GM19238 (cell line): ENCODE data around the gene HSPB1.
A peak's percentile ranks its signal among the peaks of the same experiment; 100 is the strongest.
"Not testable (repeated sequence)": the region's sequence is repeated elsewhere in the genome, so short reads cannot be mapped to it uniquely, and the experiment has no call there.

ENCODE experiments used
- DNase-seq: peaks from one replicate; pipeline ENCODE4 v3.0.0; 2011; ENCODE audit warnings: low spot score; ENCODE audit not compliant: insufficient read length

HSPB1 gene

GRCh38 chr7:76281006-76281705, 21.3 kb upstream of the HSPB1 start:
- no peak for DNase-seq

- no peak for DNase-seq
Measured at GRCh38 chr7:76281706-76282343, 20.6 kb upstream of the HSPB1 start.

GRCh38 chr7:76282344-76283253, 19.9 kb upstream of the HSPB1 start:
- DNase-seq, result no peak

- DNase-seq, result no peak
Measured at GRCh38 chr7:76283254-76284159, 19.0 kb upstream of the HSPB1 start.

- DNase-seq, result no peak
Measured at GRCh38 chr7:76285604-76286374, 16.7 kb upstream of the HSPB1 start.

GRCh38 chr7:76286842-76287403, 15.6 kb upstream of the HSPB1 start:
- no peak for DNase-seq

- not testable (repeated sequence) for DNase-seq
Measured at GRCh38 chr7:76290847-76291350, 11.6 kb upstream of the HSPB1 start.

GRCh38 chr7:76291351-76292212, 10.9 kb upstream of the HSPB1 start:
- peak; percentile 85 for DNase-seq

- no peak for DNase-seq
Measured at GRCh38 chr7:76292213-76292573, 10.3 kb upstream of the HSPB1 start.

GRCh38 chr7:76292911-76293310, 9.6 kb upstream of the HSPB1 start:
- DNase-seq, result not testable (repeated sequence)

GRCh38 chr7:76293407-76293901, 9.0 kb upstream of the HSPB1 start:
- no peak for DNase-seq

GRCh38 chr7:76294344-76295024, 8.0 kb upstream of the HSPB1 start:
- no peak for DNase-seq

GRCh38 chr7:76296743-76297740, 5.4 kb upstream of the HSPB1 start:
- DNase-seq, result no peak

- DNase-seq, result no peak
Measured at GRCh38 chr7:76300166-76300731, 2.2 kb upstream of the HSPB1 start.

GRCh38 chr7:76301000-76301399, 1.5 kb upstream of the HSPB1 start:
- DNase-seq, result no peak
